Measurements from ENCODE around the gene SBK3.
"Not testable (repeated sequence)": the region's sequence is repeated elsewhere in the genome, so short reads cannot be mapped to it uniquely, and the experiment has no call there.

SBK3 gene

DNA sequence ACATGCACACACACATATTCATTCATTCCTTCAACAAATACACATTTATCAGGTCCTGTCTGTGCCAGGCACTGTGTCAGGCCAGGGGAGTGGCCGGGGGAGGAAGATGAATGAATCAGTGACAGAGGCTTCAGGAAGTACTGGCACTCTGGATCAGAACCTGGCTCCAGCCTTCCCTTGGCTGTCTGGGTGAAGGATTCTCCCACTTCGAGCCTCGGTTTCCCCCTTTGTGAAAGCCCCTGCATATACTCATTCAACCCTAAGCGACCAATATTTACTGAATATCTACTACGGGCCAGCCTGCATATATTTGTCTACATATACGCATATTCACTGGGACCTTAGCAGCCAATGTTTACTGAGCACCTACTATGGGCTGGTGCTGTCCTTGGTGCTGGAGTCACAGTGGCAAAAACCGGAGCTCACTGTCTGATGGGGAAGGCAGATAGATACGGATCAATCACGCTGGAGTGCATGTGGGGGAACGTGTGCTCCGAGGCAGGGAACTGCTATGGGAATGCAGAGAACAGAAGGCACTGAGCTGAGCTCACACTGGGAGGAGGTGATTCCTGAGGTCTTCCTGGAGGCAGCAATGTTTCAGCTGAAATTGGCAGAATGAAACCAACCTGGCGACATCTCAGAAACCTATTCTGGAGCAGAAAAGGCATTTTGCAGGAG, 35.9 kb upstream of the SBK3 start:
- Mint-ChIP-seq H3K4me3 (peak overlapping the region; percentile 79), H3K4me1 (peaks cover 24% of the 10 kb centered on the region), H3K27ac (peak overlapping the region; percentile 55), H3K9me3 (no peaks in the 10 kb centered on the region), H3K27me3 (peaks cover 25% of the 10 kb centered on the region), H3K36me3 (peaks cover 9% of the 10 kb centered on the region)
- CTCF ChIA-PET: interaction anchor here (0.7 to 1.1 kb wide), 2 partner anchors 25 to 1677 kb away, joined by 3 to 5 read pairs; no protein-coding TSS in a partner anchor
- DNase-seq: peak; percentile 55

DNA sequence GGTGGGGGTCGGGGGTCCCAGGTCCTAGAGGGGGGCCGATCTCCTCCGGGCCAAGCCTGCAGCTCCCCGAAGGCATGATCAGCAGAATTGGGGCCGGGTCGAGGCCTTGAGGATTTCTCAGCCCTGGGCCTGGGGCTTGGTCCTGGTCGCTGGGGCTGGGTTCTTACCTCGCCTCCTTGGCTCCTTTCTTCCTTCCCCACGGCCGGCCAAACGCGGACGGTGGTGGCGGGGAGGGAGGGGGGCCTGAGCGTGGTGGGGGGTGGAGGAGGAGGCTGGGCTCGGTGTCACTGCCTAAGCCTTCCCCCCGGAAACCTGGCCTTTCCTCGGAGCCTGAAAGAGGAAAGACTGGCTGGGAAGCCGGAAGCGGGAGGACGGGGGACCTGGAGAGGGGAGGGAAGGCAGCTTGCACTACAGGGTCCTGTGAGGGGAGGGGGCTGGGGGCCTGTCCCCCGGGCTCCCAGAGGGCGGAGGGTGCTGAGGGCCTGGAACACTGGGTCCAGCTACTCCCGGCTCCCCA, 35.3 kb upstream of the SBK3 start, which contains the start of gene ZNF579:
ZNF579 (minus strand) TSS at position 221 of the 517 bp plus-strand sequence. CDS start 1,209 bp downstream, outside the sequence.
- Mint-ChIP-seq H3K27me3 (peaks cover 19% of the 10 kb centered on the region), H3K36me3 (peaks cover 9% of the 10 kb centered on the region), H3K27ac (peak within 1 kb of the TSS; percentile 78), H3K4me3 (peak within 1 kb of the TSS; percentile 79), H3K9me3 (no peaks in the 10 kb centered on the region), H3K4me1 (peaks cover 19% of the 10 kb centered on the region)
- CTCF ChIA-PET: interaction anchor here (1.1 kb wide), 1 partner anchor 26 kb away, joined by 5 read pairs; no protein-coding TSS in a partner anchor
- DNase-seq: peak; percentile 83

DNA sequence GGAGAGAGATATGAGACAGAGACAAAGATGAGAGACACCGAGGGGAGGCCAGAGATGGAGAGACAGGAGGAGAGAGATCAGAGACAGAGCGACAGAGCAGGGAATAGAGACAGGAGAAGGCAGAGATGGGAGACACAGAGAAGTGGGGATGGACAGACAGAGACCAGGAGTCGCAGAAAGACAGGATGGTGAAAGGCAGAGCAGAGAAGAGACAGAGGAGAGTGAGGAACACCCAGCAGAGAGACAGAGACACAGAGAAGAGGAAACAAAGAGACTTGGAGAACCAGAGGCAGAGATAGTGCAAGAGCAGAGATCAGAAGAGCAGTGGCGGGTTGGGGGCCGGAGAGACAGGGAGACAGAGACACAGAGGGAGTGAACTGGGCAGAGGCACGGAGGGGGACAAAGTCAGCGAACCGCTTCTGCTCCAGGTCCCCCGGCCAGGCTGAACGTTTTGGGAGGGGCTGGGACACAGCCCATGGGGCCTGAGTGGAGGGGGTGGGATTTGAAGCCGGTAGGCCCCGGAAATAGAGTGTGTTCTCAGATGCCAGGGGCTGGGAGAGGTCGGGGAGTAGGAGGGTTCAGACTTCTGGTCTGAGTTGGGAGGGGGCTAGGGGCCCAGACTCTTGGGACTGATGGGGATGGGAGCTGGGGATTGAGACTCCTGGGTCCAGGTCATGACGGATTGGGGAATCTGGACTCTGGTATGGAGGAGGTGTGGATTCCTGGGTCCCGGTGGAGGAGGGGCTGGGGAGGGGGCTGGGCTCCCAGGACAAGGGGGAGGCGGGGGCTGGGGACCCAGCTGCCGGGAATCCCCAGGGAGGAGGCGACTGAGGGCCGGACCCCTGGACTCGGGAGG, 34.7 kb upstream of the SBK3 start:
- Mint-ChIP-seq H3K36me3 (peaks cover 9% of the 10 kb centered on the region), H3K27me3 (peaks cover 13% of the 10 kb centered on the region), H3K4me1 (peaks cover 15% of the 10 kb centered on the region), H3K4me3 (peak overlapping the region; percentile 79), H3K27ac (peak overlapping the region; percentile 78), H3K9me3 (no peaks in the 10 kb centered on the region)
- CTCF ChIA-PET: interaction anchor here (1.1 kb wide), 1 partner anchor 27 kb away, joined by 5 read pairs; no protein-coding TSS in a partner anchor
- peak; percentile 43 for DNase-seq

DNA sequence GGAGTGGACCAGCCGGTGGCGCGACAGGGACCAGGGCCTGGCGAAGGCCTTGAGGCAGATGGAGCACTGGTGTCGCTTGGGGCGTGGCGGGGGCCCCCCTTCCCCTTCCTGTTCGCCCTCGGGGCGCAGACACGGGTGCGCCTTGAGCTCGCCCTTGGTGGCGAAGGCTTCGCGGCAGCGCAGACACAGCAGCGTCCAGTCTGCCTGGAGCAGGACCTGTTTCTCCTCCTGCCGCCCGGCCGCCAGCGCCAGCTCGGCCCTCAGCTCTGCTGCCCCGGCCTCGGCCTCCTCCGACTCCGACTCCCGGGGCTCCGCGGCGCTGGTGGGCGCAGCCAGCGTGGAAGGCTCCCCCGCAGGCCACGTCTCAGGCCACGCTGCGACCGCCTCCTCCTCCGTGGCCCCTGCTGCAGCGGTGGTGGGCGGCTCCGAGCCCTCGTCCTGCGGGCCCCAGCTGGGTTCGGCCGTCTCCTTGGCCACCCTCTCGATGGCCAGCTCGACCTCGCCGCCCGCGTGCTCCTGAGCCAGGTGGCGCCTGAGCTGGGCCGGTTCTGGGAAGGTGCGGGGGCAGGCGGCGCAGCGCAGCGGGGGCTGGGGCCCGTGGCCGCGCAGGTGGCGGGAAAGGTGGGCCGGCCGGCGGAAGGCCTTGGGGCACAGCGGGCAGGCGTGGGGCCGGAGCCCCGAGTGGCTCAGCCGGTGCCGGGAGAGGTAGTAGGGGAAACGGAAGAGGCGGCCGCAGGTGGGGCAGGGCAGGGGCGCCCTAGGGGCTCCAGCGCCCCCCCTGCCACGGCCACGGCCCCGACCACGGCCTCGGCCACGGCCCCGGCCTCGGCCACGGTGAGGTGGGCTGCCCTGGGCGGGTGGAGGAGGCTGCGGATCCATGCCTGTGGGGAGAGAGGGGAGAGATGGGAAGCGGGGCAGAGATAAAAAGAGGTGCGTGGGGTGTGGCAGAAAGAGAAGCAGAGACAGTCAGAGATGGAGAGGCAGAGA, 33.7 kb upstream of the SBK3 start:
- CTCF ChIA-PET: no interaction called here
- DNase-seq: no peak
- peaks cover 15% of the 10 kb centered on the region for H3K4me1 Mint-ChIP-seq
- H3K4me3 Mint-ChIP-seq: peak overlapping the region; percentile 79
- peak overlapping the region; percentile 78 for H3K27ac Mint-ChIP-seq
- peaks cover 9% of the 10 kb centered on the region for H3K36me3 Mint-ChIP-seq
- H3K9me3 Mint-ChIP-seq: no peaks in the 10 kb centered on the region
- H3K27me3 Mint-ChIP-seq: peaks cover 5% of the 10 kb centered on the region

DNA sequence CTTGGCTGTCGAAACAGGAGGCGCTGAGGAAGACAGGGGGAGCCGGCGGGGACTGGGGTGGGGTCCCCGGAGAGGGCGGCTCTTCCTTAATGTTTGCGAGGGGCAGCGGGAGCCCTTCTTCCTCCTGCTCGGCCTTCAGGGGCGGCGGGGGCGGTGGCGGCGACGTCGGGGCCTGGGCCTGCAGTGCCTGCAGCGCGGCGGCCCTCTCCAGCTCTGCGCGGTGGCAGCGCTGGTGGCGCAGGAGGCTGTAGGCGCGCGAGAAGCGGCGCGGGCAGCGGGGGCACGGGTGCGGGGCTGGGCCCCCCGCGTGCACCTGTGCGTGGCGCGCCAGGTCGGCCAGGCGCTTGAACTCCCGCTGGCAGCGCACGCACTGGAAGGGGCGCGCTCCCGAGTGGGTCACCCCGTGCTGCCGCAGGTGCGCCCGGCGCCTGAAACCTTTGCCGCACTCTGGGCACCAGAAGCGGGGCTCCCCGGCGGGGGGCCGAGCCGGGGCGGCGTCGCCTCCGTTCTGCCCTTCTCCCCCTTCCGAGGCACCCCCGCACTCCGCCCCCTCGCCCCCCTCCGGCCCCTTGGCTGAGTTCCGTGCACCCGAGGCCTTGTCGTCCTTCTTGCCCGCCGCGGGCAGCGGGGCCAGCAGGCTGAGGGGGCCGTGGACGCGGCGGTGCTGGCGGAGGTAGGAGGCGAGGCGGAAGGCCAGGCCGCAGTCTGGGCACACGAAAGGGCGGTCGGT, 32.9 kb upstream of the SBK3 start:
- H3K27me3 Mint-ChIP-seq: peaks cover 5% of the 10 kb centered on the region
- no peak for DNase-seq
- no peak overlapping the region for H3K27ac Mint-ChIP-seq
- H3K4me1 Mint-ChIP-seq: peaks cover 15% of the 10 kb centered on the region
- CTCF ChIA-PET: interaction anchor here (0.7 kb wide), 1 partner anchor 54 kb away, joined by 3 read pairs; no protein-coding TSS in a partner anchor
- no peaks in the 10 kb centered on the region for H3K9me3 Mint-ChIP-seq
- H3K4me3 Mint-ChIP-seq: no peak overlapping the region
- H3K36me3 Mint-ChIP-seq: peaks cover 9% of the 10 kb centered on the region

DNA sequence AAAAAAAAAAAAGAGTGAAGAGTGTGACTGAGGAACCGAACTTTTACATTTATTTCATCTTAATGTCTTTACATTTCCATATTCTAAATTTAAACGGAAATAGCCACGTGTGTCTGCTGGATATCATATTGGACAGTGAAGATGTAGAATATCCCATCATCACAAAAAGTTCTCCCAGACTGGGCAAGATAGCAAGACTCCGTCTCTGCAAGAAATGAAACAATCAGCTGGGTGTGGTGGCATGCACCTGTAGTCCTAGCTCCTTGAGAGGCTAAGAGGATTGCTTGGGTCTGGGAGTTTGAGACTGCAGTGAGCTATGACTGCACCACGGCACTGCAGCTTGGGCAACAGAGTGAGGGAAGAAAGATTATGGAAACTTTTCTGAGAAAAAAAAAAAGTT, 31.4 kb upstream of the SBK3 start:
- DNase-seq: no peak
- peaks cover 12% of the 10 kb centered on the region for H3K4me1 Mint-ChIP-seq
- H3K27ac Mint-ChIP-seq: peak overlapping the region; percentile 46
- peaks cover 9% of the 10 kb centered on the region for H3K36me3 Mint-ChIP-seq
- H3K9me3 Mint-ChIP-seq: no peaks in the 10 kb centered on the region
- peak overlapping the region; percentile 15 for H3K4me3 Mint-ChIP-seq
- CTCF ChIA-PET: no interaction called here
- H3K27me3 Mint-ChIP-seq: peaks cover 9% of the 10 kb centered on the region

DNA sequence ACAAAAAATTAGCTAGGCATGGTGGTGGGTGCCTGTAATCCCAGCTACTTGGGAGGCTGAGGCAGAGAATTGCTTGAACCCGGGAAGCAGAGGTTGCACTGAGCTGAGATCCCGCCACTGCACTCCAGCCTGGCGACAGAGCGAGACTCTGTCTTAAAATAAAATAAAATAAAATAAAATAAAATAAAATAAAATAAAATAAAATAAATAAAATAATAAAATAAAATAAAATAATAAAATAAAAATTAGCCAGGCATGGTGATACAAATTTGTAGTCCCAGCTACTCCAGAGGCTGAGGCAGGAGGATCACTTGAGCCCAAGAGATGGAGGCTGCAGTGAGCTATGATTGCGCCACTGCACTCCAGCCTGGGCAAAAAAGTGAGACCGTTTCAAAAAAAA, 28.6 kb upstream of the SBK3 start:
- H3K4me3 Mint-ChIP-seq, H3K36me3 Mint-ChIP-seq, H3K27ac Mint-ChIP-seq, H3K9me3 Mint-ChIP-seq, H3K4me1 Mint-ChIP-seq, DNase-seq, H3K27me3 Mint-ChIP-seq: not testable (repeated sequence)
- CTCF ChIA-PET: interaction anchor here (1.6 kb wide), 1 partner anchor 10 kb away, joined by 3 read pairs; no protein-coding TSS in a partner anchor

DNA sequence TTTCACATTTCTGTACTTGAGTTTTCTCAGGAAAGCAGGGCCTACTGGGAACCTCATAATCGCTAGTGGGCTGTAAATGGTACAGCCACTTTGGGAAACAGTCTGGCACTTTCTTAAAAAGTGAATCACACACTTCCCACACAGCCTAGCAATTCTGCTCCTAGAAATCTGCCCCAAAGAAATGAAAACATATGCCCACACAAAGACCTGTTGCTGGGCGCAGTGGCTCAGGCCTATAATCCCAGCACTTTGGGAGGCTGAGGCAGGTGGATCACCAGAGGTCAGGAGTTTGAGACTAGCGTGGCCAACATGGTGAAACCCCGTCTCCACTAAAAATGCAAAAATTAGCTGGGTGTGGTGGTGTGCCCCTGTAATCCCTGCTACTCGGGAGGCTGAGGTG, 24.1 kb upstream of the SBK3 start:
- H3K27ac Mint-ChIP-seq, H3K4me3 Mint-ChIP-seq, H3K9me3 Mint-ChIP-seq, CTCF ChIA-PET, H3K36me3 Mint-ChIP-seq, DNase-seq, H3K4me1 Mint-ChIP-seq: not testable (repeated sequence)
- H3K27me3 Mint-ChIP-seq: peaks cover 16% of the 10 kb centered on the region

DNA sequence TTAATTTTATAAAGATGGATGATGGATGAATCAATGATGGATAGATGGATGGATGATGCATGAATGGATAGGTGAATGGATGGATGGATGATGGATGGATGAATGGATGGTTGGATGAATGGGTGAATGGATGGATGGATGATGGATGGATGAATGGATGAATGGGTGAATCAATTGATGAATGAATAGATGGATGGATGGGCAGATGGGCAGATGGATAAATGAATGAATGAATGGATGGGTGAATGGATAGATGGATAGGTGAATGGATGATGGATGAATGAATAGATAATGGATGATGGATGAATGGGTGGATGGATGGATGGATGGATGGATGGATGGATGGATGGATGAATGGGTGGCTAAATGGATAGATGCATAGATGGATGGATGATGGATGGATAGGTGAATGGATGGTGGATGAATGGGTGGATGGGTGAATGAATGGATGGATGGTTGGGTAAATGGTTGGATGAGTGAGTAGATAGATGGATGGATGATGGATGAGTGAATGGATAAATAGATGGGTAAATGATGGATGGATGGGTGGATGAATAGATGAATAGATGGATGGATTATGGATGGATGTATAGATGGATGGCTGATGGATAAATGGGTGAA, 22.5 kb upstream of the SBK3 start:
- Mint-ChIP-seq H3K4me3 (no peak overlapping the region), H3K36me3 (no peaks in the 10 kb centered on the region), H3K4me1 (no peaks in the 10 kb centered on the region), H3K27me3 (peaks cover 16% of the 10 kb centered on the region), H3K9me3 (no peaks in the 10 kb centered on the region), H3K27ac (no peak overlapping the region)
- no peak for DNase-seq
- CTCF ChIA-PET: no interaction called here

DNA sequence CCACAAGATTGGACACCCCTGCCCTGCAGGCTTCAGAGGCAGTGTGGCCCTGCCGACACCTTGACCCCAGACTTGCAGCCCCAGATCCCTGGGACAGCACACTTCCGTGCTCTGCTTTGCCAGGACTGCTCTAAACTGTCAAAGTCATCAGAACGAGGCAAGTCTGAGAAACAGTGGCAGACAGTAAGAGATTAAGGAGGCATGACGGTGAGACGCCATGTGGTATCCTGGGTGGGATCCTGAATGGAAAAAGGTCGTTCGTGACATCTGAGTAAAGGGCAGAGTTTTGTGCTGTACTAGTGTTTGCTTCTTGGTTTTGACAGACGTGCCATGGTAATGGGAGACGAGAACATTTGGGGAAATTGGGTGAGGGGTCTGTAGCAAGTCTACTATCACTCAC, 21.5 kb upstream of the SBK3 start:
- Mint-ChIP-seq H3K4me3 (no peak overlapping the region), H3K27ac (no peak overlapping the region)

DNA sequence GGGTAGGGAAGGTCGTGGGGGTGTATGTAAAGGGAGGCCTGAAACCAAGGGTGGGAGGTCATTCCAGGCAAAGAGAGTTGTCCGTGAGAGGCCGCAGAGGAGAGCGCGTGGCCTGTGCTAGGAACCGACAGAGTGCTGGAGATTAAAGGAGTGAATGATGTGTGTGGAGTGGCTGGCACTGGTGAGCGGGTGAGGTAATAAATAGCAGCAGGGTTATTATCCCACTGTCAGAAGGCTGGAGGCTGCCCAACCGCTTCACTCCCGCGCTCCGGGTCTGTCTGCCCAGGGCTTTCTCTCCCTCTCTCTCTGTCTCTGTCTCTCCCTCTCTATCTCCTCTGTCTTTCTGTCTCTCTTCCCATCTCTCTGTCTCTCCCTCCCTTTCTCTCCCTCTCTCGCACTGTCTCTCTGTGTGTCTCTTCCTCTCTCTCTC, 17.9 kb upstream of the SBK3 start:
- no peak overlapping the region for H3K4me3 Mint-ChIP-seq
- no peaks in the 10 kb centered on the region for H3K36me3 Mint-ChIP-seq
- H3K27me3 Mint-ChIP-seq: peaks cover 25% of the 10 kb centered on the region
- no peak for DNase-seq
- H3K27ac Mint-ChIP-seq: no peak overlapping the region
- H3K9me3 Mint-ChIP-seq: no peaks in the 10 kb centered on the region
- no peaks in the 10 kb centered on the region for H3K4me1 Mint-ChIP-seq
- CTCF ChIA-PET: no interaction called here

More for the DNA sequence above, 21.5 kb upstream of the SBK3 start:
- CTCF ChIA-PET: no interaction called here
- Mint-ChIP-seq H3K4me1 (no peaks in the 10 kb centered on the region), H3K27me3 (peaks cover 11% of the 10 kb centered on the region), H3K36me3 (no peaks in the 10 kb centered on the region), H3K9me3 (no peaks in the 10 kb centered on the region)
- DNase-seq: no peak

DNA sequence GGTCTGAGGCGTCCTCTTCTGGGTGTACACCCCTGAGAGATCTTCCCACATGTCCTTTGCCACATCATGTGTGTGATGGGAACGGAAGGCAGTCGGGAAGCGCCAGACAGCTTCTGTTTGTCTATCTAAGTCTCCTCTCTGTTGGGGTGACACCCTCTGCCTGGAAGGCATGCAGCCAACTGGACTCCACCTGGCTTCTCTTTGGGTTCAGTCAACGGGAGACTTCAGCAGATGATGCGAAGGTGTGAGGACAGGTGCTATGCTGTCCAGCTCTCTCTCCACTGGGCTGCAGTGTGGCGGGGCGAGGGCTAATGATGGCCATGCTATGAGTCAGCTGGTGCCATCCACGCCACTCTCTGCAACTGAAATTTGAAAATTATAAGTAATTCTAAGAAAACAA, 14.3 kb upstream of the SBK3 start:
- no peak for DNase-seq
- CTCF ChIA-PET: no interaction called here
- no peaks in the 10 kb centered on the region for H3K36me3 Mint-ChIP-seq
- H3K4me3 Mint-ChIP-seq: no peak overlapping the region
- H3K27ac Mint-ChIP-seq: no peak overlapping the region
- H3K27me3 Mint-ChIP-seq: peaks cover 14% of the 10 kb centered on the region
- no peaks in the 10 kb centered on the region for H3K4me1 Mint-ChIP-seq
- no peaks in the 10 kb centered on the region for H3K9me3 Mint-ChIP-seq

DNA sequence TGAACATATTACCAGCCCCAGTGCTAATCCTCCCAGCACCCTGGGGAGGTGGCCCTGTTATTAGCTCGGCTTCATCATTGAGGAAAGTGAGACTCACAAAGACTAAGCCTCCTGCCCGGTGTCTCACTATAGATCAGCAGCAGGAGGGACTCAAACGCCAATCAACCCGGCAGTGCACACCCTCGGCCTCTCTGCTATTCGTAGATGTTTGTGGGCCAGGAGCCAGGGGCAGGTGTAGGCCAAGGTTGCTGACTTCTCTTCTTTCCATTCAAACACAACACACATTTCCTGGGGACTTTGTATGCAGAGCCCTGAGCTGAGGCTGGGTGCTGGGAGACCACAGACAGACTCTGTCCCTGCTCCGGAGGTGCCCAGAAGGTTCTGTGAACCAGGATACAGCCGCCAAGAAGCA, 9.4 kb upstream of the SBK3 start:
- Mint-ChIP-seq H3K9me3 (no peaks in the 10 kb centered on the region), H3K27me3 (peaks cover 13% of the 10 kb centered on the region), H3K27ac (no peak overlapping the region), H3K4me3 (no peak overlapping the region), H3K36me3 (no peaks in the 10 kb centered on the region), H3K4me1 (no peaks in the 10 kb centered on the region)
- DNase-seq: no peak
- CTCF ChIA-PET: interaction anchor here (0.6 to 1.1 kb wide), 2 partner anchors 51 to 138 kb away, joined by 3 to 4 read pairs; partner anchors contain the start of gene ZNF865

Measured in activated naive CD4-positive, alpha-beta T cell treated with anti-CD3 and anti-CD28 coated beads, Interleukin-2, amount 10 ng/mL, durations not matched to agents 7 days and 5 days (primary cell).